ENCODE results near the gene SLC10A6.

- TF ChIP-seq POLR2A (IDR thresholded peaks at IDR 0.05) (no peak), CTCF (IDR thresholded peaks at IDR 0.05) (no peak)
Observed at GRCh38 chr4:86855572-86855971, 6.4 kb upstream of the SLC10A6 start.

Data from adrenal gland (tissue), 5 donors.